CD4-positive, alpha-beta T cell treated with Interleukin-15 for 1 hour (primary cell): ENCODE results near the gene PATZ1.
A peak's percentile ranks its signal among the peaks of the same experiment; 100 is the strongest.

Source experiments
- DNase-seq: peaks from one replicate; pipeline ENCODE4 v3.0.0-alpha.2; 2020

The PATZ1 gene

DNA sequence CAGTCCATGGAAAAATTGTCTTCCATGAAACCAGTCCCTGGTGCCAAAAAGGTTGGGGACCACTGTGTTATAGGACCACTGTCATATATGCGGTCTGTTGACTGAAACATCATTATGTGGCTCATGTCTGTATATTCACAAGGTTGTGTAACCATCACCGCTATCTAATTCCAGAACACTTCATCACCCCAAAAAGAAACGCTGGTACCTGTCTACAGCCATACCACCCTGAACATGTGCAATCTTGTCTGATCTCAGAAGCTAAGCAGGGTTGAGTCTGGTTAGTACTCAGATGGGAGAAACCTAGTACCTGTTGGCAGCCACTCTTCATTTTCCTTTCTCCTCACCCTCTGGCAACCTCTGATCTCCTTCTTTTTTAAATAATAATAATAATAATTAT, 41.0 kb downstream of the PATZ1 start:
- no peak for DNase-seq

DNA sequence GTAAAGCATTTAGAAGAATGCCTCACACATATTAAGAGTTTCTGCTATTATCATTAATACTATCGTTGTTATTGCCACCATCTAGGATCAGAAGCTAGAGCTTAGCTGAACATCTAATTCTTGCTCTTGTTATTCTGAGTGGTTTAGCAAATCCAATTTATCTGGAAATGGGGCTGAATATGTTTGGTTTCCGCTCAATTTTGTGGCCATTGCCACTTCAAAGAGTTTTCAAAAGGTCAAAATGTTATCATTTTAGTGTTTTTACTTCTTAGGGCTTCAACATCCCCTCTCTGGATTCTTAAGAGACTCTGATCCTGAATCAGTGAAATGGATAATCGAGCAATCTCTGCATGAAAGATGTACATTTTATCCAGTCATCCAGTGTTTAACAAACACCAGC, 43.6 kb downstream of the PATZ1 start:
- no peak for DNase-seq

DNA sequence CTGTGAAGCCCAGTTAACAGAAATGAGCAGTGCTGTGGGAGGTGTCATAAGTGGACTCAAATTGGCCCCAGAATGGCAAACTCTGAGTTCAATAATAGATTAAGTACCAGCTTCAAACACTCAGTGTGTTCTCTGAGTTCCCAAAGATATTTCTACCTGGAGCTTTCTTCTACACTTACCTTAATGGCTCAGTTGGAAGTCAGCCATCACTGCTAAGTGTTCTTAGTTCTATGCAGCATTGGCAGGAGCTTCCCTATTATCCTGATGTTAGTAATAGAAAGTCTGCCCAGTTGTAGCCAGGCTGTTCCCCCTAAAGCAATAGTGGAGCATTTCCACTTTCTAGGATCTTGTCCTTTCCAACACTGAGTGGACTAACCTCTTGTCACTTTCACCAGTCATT, 44.1 kb downstream of the PATZ1 start:
- DNase-seq, result no peak

DNA sequence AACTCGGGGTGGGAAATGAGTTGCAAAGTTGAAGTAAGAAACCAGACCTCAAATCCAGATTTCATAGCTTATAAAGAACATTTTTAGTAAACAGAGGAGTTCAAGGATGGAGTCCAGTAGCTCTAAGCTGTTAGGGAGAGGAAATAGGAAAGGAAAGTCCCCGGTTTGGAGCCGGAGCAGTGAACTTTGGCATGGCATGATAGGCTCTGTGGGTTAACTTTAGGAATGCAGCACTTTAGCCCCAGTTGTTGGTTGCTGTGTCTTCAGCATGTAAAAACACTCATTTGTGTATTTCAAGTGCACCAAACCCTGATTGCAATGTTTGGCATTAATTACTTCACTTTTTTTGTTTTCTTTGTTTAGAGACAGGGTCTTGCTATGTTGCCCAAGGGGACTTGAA, 45.2 kb downstream of the PATZ1 start:
- DNase-seq, result no peak

DNA sequence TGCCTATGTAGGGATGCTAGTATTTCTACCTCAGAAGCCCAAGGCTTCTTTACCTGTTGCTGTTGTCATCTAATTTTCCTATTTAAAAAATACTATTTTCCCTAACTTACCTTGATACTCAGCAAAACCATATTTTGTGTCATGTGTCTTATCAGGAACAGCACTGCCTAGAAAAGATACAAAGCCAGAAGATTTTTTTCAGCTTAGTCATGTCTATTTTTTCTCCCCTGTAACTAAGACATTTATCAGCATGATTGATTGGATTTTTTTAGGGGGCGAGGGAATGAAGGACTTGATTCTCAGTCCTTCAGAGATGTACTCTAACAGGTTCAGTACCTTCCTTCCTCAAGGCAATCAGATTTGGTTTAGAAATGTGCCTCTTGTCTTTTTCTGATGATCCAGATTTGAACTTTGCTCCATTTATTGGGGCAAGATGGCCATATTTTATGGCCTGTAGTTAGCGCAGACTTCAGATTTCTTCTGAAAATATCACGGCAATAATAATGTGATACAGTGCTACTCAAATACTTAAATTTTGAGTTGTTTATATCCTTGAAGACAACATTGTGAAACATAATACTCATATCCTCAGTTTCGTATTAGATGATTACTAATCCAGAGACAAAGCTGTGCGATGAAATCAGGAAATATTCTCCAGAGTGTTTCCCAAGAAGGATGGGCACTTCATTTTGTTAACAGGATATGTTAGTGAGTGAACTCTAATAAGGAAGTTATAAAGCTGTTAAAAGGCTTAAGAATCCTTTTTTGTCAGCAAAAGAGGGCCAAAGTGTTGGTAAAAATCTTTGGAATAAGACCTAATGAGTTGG, 50.1 kb downstream of the PATZ1 start:
- no peak for DNase-seq

DNA sequence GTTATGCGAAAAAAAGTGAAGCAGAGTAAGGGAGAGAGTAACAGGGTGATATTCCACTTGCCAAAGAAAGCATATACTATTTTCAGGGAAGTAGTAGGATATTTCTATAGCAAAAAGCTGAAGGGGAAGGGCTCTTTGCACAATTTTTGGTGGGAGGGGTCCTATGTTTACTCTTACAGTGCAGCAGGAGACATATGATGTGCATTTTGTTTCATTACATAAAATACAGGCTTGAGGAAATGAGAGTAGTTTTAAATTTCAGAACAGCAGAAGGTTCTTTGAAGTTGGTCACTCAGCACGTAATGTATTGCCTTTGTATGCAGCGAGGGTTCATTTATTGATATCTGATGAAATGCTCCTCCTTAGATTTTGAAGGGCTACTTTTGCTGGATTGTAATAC, 50.8 kb downstream of the PATZ1 start:
- no peak for DNase-seq

DNA sequence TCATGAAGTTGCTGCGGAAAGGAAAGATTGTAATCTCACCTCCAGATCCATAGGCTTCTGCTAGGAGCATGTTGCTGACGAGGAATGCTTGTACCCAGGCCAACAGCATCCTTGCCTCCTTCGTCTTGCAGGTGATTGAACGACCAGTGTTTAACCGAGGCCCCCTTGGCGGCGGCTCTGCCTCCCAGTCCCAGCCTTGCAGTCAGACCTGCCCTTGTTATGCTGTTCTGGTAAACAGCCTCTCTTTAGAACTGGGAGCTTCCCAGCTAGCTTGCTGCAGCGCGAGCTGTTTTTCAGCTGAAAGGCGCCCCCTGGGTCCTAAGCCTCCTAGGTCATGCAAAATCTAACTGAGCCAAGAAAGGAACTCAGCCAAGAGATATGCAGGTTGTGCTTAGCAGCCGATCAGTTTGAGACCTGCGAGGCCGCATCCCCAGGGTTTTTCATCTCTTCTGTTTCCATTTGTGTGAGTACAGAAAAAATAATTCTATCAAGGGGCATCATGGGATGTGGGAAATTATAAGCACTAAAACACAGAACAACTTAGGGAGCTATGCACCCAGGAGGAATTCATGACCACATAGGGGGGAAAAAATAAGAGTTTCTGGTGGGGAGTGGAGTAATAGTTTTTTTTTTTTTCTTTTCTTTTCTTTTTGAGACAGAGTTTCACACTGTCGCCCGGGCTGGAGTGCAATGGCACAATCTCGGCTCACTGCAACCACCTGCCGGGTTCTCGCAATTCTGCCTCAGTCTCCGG, 53.7 kb downstream of the PATZ1 start, which contains the start of gene PIK3IP1:
Gene PIK3IP1 (minus strand): TSS at position 253 of the 754 bp plus-strand sequence. CDS start 144 bp downstream, at position 109.
- peak; percentile 89 for DNase-seq

DNA sequence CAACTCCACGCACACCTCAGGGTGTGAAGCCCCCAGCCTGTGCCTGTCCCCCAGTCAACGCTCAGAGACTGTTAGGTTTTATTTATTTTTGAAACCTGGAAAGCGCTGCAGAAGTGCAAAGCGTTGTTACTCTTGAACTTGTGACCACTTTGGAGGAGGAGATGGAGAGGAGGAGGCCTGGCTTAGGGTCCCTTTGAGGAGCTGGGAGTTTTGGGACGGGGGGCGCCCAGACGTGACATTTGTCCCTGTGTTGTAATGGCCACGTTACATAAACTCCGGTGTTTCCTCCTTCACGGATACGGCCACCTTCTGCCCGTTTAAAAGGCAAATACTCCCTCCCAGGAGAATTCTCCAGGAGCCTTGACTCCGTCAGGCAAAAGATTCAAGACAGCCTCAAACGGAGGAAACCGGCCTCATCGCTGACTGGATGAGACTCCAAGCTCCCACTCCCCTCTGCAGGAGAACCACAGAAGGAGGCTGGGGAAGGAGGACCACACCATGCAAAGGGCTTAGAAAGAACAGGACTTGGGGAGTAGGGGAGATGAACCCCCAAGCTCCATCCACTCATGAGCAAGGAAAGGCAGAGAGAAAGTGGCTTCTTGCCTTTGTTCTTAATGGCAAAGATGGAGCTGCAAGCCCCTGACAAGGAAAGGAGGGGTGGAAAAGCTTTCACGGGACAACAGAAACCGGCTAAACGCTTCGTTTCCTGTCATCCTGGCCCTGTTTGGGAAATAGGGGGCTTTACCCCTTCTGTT, 54.5 kb downstream of the PATZ1 start:
- no peak for DNase-seq

DNA sequence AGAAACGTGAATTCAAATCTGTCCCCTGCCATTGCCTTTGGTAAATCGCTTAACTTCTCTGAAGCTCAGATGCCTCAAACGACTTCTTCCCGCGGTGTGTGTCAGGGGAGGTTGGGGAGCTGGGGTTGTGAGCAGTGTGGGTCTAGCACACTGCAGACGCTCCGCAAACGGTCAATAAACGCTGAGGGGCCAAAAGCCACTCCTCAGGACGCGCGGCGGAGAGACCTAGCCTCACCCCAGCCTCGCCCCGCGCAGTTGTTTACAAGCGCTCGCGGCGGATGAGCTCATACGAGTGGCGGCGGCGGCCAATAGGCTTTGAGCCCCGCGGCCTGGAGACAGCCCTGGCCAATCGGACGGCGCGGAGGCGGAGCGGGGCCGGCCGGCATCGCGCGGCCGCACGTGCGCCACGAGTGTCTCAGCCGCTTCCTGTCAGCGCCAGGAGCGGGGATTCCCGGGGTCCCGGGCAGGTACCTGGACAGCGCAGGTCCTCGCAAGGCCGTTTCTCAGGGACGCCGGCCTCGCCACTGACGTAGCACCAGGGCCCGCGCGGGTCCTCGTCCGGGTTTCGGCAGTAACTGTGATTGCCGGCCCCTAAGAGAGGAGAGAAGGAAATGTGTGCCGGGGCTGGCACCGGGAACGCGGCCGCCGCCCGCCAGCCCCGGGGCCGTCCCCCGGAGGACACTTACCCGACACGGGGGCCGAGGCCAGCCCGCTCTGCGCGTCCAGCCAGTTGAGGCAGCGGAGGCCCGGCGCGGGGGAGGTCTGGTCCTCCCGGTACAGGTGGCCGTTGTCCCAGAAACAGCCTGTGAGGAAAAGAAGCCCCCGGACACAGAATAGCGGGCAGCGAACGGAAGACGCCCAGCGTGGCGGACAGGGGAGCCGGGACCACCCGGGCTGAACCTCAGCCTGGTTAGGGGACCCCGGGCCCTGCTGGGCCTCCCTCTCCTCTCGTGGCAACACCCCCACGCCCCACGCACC, 55.4 kb downstream of the PATZ1 start:
- peak; percentile 97 for DNase-seq

DNA sequence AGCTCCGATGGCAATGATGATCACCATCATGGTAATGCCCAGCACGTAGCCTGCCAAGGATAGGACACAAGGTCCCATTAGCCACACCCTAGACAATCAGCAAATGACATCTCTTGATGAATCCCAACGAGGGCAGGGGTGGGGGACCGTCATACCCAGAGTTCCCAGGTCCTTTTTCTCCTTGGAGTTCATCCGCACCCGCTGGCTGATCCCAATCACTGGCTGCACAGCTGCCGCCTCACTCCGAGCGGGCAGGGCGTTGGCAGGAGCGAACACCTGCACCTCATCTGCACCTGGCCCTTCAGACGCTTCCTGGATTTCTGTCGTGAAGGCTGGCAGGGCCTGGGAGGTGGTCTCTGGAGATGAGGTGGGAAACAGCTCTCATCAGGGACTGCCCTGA, 56.8 kb downstream of the PATZ1 start:
- DNase-seq, result no peak

DNA sequence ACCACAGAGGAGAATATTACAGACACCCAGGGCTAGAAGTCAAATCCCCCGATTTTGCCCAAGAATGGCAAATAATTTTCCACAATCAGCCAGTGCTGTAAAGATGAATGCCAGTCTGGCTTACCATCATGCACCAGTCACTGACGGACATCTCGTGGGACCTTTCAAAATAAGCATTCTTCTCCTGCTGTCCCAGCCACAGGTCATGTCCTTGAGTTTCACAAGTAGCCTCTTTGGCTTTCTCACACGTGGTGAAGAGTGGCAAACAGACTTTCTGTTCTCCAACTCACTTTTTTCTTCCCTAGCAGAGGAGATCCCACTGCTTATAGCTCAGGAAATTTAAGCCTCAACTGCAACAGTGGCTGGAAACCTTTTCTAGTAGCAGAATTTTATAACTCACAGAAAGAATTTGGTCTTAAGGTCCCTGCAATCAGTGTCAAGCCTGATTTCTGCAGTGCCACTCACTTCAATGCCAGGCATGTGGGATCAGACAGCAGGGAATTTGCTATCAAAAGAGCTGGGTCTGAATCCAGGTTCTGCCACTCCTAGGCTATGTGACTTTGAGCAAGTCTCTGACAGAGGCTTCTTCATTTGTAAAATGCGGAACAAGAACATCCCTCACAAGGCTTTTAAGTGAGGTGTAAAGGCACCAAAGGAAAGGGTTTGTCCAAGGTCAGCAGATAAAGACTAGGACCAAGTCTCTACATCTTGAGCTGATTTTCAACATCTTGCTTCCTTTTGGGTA, 57.5 kb downstream of the PATZ1 start:
- no peak for DNase-seq

DNA sequence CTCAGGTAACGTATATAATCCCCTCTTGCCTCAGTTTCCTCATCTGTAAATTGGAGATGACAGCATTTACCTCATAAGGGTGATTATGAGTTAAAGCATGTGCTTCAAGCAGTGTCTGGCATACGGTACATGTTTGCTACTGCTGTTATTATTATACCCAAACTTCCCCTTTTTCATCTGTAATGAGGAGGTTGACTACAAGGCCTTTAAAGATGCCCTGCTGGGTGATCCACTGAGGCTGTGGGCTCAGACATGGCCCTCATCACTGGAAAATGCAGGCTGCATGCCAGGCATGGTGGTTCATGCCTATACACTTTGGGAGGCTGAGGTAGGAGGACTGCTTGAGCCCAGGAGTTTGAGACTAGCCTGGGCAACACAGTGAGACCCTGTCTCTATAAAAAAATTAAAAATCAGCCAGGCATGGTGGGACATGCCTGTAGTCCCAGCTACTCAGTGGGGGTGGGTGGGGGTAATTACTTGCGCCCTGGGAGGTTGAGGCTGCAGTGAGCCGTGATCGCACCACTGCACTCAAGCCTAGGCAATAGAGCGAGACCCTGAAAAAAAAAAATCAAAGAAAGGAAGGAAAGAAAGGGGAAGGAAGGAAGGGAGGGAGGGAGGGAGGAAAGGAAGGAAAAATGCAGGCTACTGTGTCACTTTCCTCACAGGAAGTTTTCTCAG, 58.2 kb downstream of the PATZ1 start:
- no peak for DNase-seq

DNA sequence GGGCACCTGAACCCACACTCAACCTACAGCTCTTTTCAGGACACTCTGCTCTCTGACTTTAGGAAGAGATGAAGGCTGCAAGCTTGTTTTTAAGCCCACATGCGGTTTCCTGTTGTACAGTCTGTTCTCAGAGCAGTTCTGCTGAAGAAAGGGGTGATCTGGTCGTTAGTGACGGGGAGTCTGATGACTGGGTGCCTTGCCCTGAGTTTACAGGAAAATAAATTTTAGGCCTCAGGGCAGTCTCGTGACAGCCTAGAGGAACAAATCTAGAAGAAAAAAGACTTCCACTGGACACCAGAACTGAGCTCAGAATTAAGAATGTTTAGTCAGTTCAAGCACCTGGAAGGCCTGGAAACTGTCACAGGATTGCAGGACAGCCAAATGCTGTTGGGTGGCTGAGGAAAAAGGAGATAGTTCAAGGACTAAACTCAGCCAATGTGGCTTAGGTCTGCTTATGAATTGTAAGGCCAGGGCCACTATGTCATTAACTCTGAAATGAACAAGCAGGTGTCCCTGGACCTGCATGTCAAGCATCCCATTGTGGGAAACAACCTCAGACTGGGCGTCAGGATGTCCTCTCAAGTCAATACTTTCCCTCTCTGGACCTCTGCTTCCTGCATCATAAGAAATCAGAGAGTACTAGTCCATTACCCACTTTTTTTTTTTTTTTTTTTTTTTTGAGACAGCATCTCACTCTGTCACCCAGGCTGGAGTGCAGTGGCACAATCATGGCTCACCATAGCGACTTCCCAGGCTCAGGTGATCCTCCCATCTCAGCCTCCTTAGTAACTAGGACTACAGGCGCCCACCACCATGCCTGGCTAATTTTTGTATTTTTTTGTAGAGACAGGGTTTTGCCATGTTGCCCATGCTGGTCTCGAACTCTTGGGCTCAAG, 59.5 kb downstream of the PATZ1 start:
- peak; percentile 80 for DNase-seq

DNA sequence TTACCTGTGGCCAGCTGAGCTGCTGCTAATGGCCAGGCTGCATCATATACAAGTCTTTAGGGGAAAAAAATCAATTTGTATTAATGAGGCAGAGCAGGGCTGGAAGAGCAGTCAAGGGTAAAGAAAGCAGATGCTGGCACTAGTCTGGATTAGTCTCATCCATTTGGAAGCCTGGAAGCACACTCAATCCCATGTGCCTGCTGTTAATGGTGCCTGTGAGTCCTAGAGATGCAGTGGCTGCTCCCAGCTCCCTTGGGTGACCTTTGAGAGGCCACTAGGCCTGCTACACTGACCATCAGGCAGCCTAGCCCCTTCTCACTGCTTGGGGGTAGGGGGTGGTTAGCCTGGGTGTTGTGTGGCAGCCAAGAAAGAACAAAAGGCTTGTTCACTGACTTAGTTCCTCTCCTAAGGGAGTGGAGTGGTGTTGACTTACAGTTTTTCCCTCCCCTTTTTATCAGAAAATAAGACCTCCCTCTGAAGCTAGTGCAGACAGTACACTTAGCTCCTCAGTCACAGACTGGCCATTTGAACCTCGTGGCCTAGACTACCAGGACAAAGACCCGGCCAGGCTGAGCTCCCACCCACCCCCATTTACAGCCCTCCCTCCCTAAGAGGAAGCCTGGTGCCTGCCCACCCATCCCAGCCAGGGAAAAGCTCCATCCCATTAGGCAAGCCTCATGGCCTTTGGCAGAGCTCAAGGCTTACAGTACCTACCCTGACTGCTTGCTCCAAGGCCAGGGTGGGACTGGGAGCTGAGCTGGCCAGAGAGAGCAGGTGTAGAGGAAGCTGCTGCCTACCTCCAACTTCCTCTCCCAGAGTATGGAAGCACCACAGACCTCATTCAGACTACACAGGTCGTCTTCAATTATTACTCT, 61.6 kb downstream of the PATZ1 start:
- no peak for DNase-seq

DNA sequence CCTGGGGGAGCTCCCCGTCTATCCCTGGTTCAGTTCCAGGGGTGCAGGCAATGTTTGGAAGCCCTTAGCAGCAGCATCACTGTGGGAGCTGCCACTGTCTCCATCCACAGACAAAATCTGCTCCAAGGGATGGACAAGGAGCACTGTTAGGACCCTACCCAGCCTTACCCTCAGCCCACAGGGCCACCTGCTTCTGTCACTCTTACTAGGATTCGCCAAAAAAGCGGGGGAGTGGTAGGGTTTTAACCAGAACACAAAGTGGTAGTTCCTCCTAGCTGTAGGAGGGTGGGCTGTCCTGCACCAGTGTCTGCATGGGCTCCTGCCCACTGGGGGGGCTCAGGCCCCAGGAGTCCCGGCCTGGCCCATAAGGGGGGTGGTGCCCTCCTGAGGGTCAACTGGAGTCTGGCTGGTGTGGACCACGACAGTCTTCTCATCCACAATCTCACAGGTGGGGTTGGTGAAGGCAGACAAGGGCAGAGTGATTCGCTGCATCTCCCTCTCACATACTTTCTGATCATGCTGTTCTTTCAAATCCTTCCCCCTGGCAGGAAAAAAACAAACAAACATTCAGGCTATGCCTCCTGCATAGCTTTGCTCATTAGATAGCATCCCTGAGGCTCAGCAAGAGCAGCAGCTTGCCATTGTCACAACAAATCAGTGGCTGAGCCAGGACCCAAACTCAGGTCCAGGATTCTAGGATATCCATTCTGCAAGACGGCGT, 63.2 kb downstream of the PATZ1 start:
- no peak for DNase-seq

DNA sequence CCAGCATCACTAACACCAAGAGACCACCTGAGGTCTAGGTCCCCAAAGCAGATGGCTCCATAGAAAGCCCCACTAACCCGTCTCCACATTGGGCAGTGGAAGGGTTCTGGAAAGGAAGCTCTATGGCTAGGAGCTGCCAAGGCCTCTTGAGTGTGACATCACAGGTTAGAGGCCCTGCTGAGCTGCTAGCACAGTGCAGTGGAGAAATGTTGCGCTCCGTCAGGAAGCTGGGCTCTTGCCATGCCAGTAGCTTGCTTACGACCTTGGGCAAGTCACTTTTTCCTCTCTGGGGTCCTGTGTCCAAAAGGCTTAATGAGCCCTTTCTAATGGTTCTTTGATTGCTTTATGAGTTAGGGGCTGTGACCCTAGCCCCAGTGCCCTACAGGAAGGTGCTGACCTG, 64.4 kb downstream of the PATZ1 start:
- no peak for DNase-seq

DNA sequence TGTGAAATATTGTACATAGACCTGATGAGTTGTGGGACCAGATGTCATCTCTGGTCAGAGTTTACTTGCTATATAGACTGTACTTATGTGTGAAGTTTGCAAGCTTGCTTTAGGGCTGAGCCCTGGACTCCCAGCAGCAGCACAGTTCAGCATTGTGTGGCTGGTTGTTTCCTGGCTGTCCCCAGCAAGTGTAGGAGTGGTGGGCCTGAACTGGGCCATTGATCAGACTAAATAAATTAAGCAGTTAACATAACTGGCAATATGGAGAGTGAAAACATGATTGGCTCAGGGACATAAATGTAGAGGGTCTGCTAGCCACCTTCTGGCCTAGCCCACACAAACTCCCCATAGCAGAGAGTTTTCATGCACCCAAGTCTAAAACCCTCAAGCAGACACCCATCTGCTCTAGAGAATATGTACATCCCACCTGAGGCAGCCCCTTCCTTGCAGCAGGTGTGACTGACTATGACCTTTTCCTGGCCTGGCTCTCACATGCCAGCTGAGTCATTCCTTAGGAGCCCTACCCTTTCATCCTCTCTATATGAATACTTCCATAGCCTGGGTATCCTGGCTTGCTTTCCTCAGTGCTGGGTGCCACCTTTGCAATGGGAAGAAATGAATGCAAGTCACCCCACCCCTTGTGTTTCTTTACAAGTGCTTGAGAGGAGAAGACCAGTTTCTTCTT, 66.2 kb downstream of the PATZ1 start:
- DNase-seq, result no peak

DNA sequence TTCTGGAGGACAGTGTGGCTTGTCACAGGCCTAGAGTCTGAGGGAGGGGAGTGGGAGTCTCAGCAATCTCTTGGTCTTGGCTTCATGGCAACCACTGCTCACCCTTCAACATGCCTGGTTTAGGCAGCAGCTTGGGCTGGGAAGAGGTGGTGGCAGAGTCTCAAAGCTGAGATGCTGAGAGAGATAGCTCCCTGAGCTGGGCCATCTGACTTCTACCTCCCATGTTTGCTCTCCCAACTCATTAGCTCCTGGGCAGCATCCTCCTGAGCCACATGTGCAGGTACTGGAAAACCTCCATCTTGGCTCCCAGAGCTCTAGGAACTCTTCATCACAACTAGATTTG, 66.8 kb downstream of the PATZ1 start:
- no peak for DNase-seq
